HG03139 (cell line): ENCODE measurements around the gene RASA3.
A peak's percentile ranks its signal among the peaks of the same experiment; 100 is the strongest.

Experiments
- ATAC-seq: cut with Tn5 transposase; IDR thresholded peaks from one replicate; pipeline ENCODE4 v1.9.1; 2021; ENCODE audit not compliant: unreplicated experiment

Gene RASA3

GRCh38 chr13:114069376-114070097, 62.9 kb downstream of the RASA3 start:
- no peak for ATAC-seq

- ATAC-seq = no peak
These were observed 63.6 kb downstream of the RASA3 start for GRCh38 chr13:114068656-114069318.

GRCh38 chr13:114067886-114068651, 64.4 kb downstream of the RASA3 start:
- ATAC-seq = no peak

- peak; percentile 51 for ATAC-seq
These were observed 65.0 kb downstream of the RASA3 start for GRCh38 chr13:114067381-114067885.

- ATAC-seq = no peak
These were observed 65.5 kb downstream of the RASA3 start for GRCh38 chr13:114066956-114067355.

GRCh38 chr13:114065926-114066774, 66.3 kb downstream of the RASA3 start:
- ATAC-seq = no peak

- ATAC-seq = peak; percentile 36
These were observed 67.1 kb downstream of the RASA3 start for GRCh38 chr13:114065141-114065925.

- no peak for ATAC-seq
These were observed 67.8 kb downstream of the RASA3 start for GRCh38 chr13:114064450-114065140.

GRCh38 chr13:114063545-114064449, 68.6 kb downstream of the RASA3 start:
- no peak for ATAC-seq

GRCh38 chr13:114062754-114063153, 69.7 kb downstream of the RASA3 start:
- no peak for ATAC-seq

GRCh38 chr13:114062341-114062740, 70.1 kb downstream of the RASA3 start:
- no peak for ATAC-seq

- no peak for ATAC-seq
These were observed 70.7 kb downstream of the RASA3 start for GRCh38 chr13:114061744-114062143.

- no peak for ATAC-seq
These were observed 71.4 kb downstream of the RASA3 start for GRCh38 chr13:114061047-114061446.

- ATAC-seq = no peak
These were observed 72.2 kb downstream of the RASA3 start for GRCh38 chr13:114059946-114060860.

- ATAC-seq = no peak
These were observed 73.0 kb downstream of the RASA3 start for GRCh38 chr13:114059428-114059827.

GRCh38 chr13:114058051-114058867, 74.2 kb downstream of the RASA3 start:
- ATAC-seq = no peak
